ENCODE results near the gene SCN3B. TPM values are rescaled to one million over a fixed set of nuclear protein-coding genes. Genes with fewer than 3 reads are reported as not detected.

Gene SCN3B
- total RNA-seq, 3 donors from 2014 or later, result 1.9 to 2.6 (median 1.9) TPM

DNA sequence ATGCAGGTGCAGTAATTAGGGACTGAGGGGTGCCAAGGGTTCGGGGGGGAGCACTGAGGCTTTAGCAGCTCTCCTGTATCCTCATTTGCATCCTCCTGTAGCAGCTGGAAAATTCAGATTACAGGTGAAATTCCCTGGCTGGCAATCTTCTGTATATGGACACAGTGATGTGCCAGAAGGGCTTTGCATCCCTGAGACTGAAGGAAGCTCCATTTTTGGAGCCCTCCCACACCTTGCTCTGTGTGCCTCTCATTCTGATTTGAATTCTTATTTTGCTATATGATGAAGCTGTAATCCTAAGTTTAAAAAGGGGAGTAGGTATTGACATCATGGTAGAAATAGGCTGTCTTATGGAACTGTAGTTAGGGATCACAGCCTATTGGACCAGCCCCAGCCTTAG is 46.6 kb downstream of the SCN3B start:
- Histone ChIP-seq H3K27ac (no peak overlapping the region), H3K9me3 (no peaks in the 10 kb centered on the region), H3K4me1 (no peaks in the 10 kb centered on the region), H3K36me3 (no peaks in the 10 kb centered on the region), H3K27me3 (no peaks in the 10 kb centered on the region), H3K4me3 (no peak overlapping the region)
- TF ChIP-seq POLR2AphosphoS5 (IDR thresholded peaks at IDR 0.05) (no peak), POLR2A (IDR thresholded peaks at IDR 0.05) (no peak)
- TF ChIP-seq, protein P1, sequence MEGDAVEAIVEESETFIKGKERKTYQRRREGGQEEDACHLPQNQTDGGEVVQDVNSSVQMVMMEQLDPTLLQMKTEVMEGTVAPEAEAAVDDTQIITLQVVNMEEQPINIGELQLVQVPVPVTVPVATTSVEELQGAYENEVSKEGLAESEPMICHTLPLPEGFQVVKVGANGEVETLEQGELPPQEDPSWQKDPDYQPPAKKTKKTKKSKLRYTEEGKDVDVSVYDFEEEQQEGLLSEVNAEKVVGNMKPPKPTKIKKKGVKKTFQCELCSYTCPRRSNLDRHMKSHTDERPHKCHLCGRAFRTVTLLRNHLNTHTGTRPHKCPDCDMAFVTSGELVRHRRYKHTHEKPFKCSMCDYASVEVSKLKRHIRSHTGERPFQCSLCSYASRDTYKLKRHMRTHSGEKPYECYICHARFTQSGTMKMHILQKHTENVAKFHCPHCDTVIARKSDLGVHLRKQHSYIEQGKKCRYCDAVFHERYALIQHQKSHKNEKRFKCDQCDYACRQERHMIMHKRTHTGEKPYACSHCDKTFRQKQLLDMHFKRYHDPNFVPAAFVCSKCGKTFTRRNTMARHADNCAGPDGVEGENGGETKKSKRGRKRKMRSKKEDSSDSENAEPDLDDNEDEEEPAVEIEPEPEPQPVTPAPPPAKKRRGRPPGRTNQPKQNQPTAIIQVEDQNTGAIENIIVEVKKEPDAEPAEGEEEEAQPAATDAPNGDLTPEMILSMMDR (IDR thresholded peaks at IDR 0.05), result no peak
- DNase-seq (ENCODE audit: low spot score in 2 of 2), result no peak
- intact Hi-C loops (cut with DNase I; ENCODE audit: low total_unique reads), result no loop called here

- DNase-seq (ENCODE audit: low spot score in 2 of 2), result no peak
- H3K9me3 ChIP-seq, result no peaks in the 10 kb centered on the region
Measured at GRCh38 chr11:123603666-123604065, 50.8 kb downstream of the SCN3B start.

DNA sequence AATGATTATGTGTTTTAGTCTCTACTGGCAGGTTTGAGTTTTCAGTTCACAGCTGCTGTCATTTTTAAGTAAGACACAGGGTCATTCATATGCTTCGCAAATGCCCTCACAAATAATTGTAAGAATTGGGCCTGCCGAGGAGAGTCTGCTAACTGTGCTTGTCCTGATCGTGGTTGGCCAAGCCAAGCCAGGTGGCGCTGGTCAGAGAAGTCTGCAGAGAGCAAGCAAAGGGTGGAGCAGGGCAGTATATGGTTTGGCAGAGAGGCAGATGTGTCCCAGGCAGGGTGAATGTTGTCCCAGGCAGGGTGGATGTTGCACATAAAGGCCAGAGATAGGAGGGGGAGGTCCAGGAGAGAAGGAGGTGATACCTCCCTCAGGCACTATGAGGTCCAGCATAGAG is 52.7 kb downstream of the SCN3B start:
- no peak for TF ChIP-seq POLR2AphosphoS5 (IDR thresholded peaks at IDR 0.05)
- no peak for TF ChIP-seq POLR2A (IDR thresholded peaks at IDR 0.05)
- TF ChIP-seq, protein P1 (IDR thresholded peaks at IDR 0.05), result no peak
- no peak overlapping the region for H3K27ac ChIP-seq
- DNase-seq (ENCODE audit: low spot score in 2 of 2), result no peak
- no peaks in the 10 kb centered on the region for H3K9me3 ChIP-seq
- H3K27me3 ChIP-seq, result no peaks in the 10 kb centered on the region
- H3K36me3 ChIP-seq, result no peaks in the 10 kb centered on the region
- no peak overlapping the region for H3K4me3 ChIP-seq
- H3K4me1 ChIP-seq, result no peaks in the 10 kb centered on the region
- intact Hi-C loops (cut with DNase I; ENCODE audit: low total_unique reads), result no loop called here

More at GRCh38 chr11:123603666-123604065, 50.8 kb downstream of the SCN3B start:
- intact Hi-C loops (cut with DNase I; ENCODE audit: low total_unique reads), result no loop called here
- no peaks in the 10 kb centered on the region for H3K4me1 ChIP-seq
- H3K36me3 ChIP-seq, result no peaks in the 10 kb centered on the region
- no peak overlapping the region for H3K27ac ChIP-seq
- no peaks in the 10 kb centered on the region for H3K27me3 ChIP-seq
- H3K4me3 ChIP-seq, result no peak overlapping the region
- TF ChIP-seq POLR2AphosphoS5 (IDR thresholded peaks at IDR 0.05) (no peak), POLR2A (IDR thresholded peaks at IDR 0.05) (no peak)
- TF ChIP-seq, protein P1 (IDR thresholded peaks at IDR 0.05), result no peak

GRCh38 chr11:123601136-123601535 is 53.3 kb downstream of the SCN3B start:
- DNase-seq (ENCODE audit: low spot score in 2 of 2), result no peak
- Histone ChIP-seq H3K27ac (peak overlapping the region in 1 of 2 donors; percentile 55), H3K36me3 (no peaks in the 10 kb centered on the region), H3K4me1 (no peaks in the 10 kb centered on the region), H3K27me3 (no peaks in the 10 kb centered on the region), H3K4me3 (no peak overlapping the region), H3K9me3 (no peaks in the 10 kb centered on the region)
- intact Hi-C loops (cut with DNase I; ENCODE audit: low total_unique reads), result no loop called here
- TF ChIP-seq POLR2A (IDR thresholded peaks at IDR 0.05), result no peak
- TF ChIP-seq POLR2AphosphoS5 (IDR thresholded peaks at IDR 0.05), result no peak
- TF ChIP-seq, protein P1 (IDR thresholded peaks at IDR 0.05), result no peak

DNA sequence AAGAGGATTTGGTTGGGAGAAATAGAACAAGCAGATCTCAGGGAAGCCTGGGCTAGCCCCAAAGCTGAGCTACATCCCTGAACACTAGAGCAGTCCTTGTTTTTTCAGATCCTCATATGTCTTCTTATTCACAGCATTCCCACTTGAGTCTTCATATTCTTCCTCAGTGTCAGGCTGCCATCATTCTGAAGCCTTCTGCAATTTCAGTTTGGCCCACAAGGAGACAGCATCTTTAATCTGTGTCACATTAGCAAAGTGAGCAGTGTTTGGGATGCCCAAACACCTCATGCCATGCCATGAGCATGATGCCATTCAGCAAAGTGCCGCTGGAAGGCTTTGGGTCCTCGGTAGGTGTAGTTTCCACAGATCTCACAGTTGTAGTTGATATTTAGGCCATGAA is 56.6 kb downstream of the SCN3B start:
- no peaks in the 10 kb centered on the region for H3K36me3 ChIP-seq
- intact Hi-C loops (cut with DNase I; ENCODE audit: low total_unique reads), result no loop called here
- no peaks in the 10 kb centered on the region for H3K27me3 ChIP-seq
- no peak overlapping the region for H3K4me3 ChIP-seq
- TF ChIP-seq, protein P1 (IDR thresholded peaks at IDR 0.05), result no peak
- TF ChIP-seq POLR2AphosphoS5 (IDR thresholded peaks at IDR 0.05) (no peak), POLR2A (IDR thresholded peaks at IDR 0.05) (no peak)
- DNase-seq (ENCODE audit: low spot score in 2 of 2), result no peak
- H3K9me3 ChIP-seq, result no peaks in the 10 kb centered on the region
- no peak overlapping the region for H3K27ac ChIP-seq
- no peaks in the 10 kb centered on the region for H3K4me1 ChIP-seq

All from breast epithelium (tissue), 4 donors.